Measurements from ENCODE around the gene SLC29A2. TPM values are rescaled to one million over a fixed set of nuclear protein-coding genes. Genes with fewer than 3 reads are reported as not detected.
A peak's percentile ranks its signal among the peaks of the same experiment; 100 is the strongest.

Gene SLC29A2
- total RNA-seq, 1 experiment from 2014 or later = 39.7 TPM

- peak; percentile 45 for ATAC-seq
Measured at GRCh38 chr11:66335531-66336233, 35.9 kb downstream of the SLC29A2 start.

GRCh38 chr11:66334605-66335442 lies 36.7 kb downstream of the SLC29A2 start:
- peak overlapping the region; percentile 89 for H3K27ac ChIP-seq (ENCODE audit: low read depth, low read length)
- BruUV-seq (replicated peaks) = no TSS peak
- POLR2A ChIA-PET = interaction anchor here (0.8 to 2.3 kb wide), 3 partner anchors 10 to 145 kb away, joined by 3 to 16 read pairs (median 7); partner anchors contain the start of genes BRMS1 and DPP3
- TF ChIP-seq, protein P1, sequence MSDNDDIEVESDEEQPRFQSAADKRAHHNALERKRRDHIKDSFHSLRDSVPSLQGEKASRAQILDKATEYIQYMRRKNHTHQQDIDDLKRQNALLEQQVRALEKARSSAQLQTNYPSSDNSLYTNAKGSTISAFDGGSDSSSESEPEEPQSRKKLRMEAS (IDR thresholded peaks at IDR 0.05) = no peak
- TF ChIP-seq, protein P2, sequence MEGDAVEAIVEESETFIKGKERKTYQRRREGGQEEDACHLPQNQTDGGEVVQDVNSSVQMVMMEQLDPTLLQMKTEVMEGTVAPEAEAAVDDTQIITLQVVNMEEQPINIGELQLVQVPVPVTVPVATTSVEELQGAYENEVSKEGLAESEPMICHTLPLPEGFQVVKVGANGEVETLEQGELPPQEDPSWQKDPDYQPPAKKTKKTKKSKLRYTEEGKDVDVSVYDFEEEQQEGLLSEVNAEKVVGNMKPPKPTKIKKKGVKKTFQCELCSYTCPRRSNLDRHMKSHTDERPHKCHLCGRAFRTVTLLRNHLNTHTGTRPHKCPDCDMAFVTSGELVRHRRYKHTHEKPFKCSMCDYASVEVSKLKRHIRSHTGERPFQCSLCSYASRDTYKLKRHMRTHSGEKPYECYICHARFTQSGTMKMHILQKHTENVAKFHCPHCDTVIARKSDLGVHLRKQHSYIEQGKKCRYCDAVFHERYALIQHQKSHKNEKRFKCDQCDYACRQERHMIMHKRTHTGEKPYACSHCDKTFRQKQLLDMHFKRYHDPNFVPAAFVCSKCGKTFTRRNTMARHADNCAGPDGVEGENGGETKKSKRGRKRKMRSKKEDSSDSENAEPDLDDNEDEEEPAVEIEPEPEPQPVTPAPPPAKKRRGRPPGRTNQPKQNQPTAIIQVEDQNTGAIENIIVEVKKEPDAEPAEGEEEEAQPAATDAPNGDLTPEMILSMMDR (IDR thresholded peaks at IDR 0.05 in 2 of 3, conservative IDR thresholded peaks at IDR 0.05 in 1 of 3; ENCODE audit: borderline replicate concordance in 1 of 3, insufficient read depth in 1 of 3, low read depth in 2 of 3, low read length in 2 of 3) = no peak
- TF ChIP-seq ZFX (IDR thresholded peaks at IDR 0.05) = no peak
- TF ChIP-seq ZNF274 (IDR thresholded peaks at IDR 0.05; ENCODE audit: low read depth, low read length) = no peak
- no peak for TF ChIP-seq EGR1 (IDR thresholded peaks at IDR 0.05; ENCODE audit: low read depth)
- TF ChIP-seq ZBTB33 (IDR thresholded peaks at IDR 0.05; ENCODE audit: extremely low read depth, insufficient replicate concordance, low read length) = no peak
- TF ChIP-seq CEBPB (IDR thresholded peaks at IDR 0.05; ENCODE audit: low read depth) = no peak
- TF ChIP-seq YY1 (IDR thresholded peaks at IDR 0.05; ENCODE audit: extremely low read depth, insufficient replicate concordance, low read depth, low read length) = no peak
- no peak for TF ChIP-seq CBX3 (IDR thresholded peaks at IDR 0.05; ENCODE audit: low read depth)
- no peak for TF ChIP-seq POLR2AphosphoS5 (IDR thresholded peaks at IDR 0.05; ENCODE audit: low read depth, low read length)

More at GRCh38 chr11:66335531-66336233, 35.9 kb downstream of the SLC29A2 start:
- Histone ChIP-seq H3K4me3 (replicated peaks in 1 of 2; ENCODE audit: low read depth in 1 of 2, low read length in 2 of 2) (peak overlapping the region; percentile 70 to 77), H3K9me2 (ENCODE audit: insufficient read depth) (no peaks in the 10 kb centered on the region), H3K27me3 (ENCODE audit: insufficient read depth, low read length) (no peaks in the 10 kb centered on the region), H3K79me2 (ENCODE audit: insufficient read depth, low read length) (peaks cover 16% of the 10 kb centered on the region; the same call in 1 of the 2 replicates), H2AFZ (ENCODE audit: low read depth, low read length, poor library complexity, severe bottlenecking) (no peak overlapping the region), H4K20me1 (ENCODE audit: insufficient read depth) (no peaks in the 10 kb centered on the region), H3K27ac (ENCODE audit: low read depth, low read length) (peak overlapping the region; percentile 89), H3K4me2 (ENCODE audit: low read length) (peak overlapping the region; percentile 95), H3K36me3 (ENCODE audit: control insufficient read depth in 1 of 2, insufficient read depth in 2 of 2, low read length in 2 of 2) (peaks cover 8 to 20% of the 10 kb centered on the region in 2 experiments; a peak in 3 of 4 replicates), H3K9ac (ENCODE audit: low read length) (peak overlapping the region; percentile 95), H3K9me3 (ENCODE audit: control insufficient read depth in 1 of 2, insufficient read depth in 1 of 2, low read depth in 1 of 2, low read length in 2 of 2) (no peaks in the 10 kb centered on the region), H3K4me1 (ENCODE audit: control insufficient read depth in 1 of 2, insufficient read depth in 2 of 2, low read length in 2 of 2) (peaks cover 16 to 36% of the 10 kb centered on the region in 2 experiments)
- BruUV-seq (replicated peaks) = TSS peak; percentile 14
- ChIA-PET RAD21 (ENCODE audit: low non-redundant PET in 1 of 2, low total read pairs in 2 of 2, uncharacterized antibody in 2 of 2, unreplicated experiment in 2 of 2) (interaction anchor here (2.0 to 2.2 kb wide), 2 partner anchors 24 kb away, joined by 12 to 17 read pairs; no protein-coding TSS in a partner anchor), POLR2A (interaction anchor here (0.8 to 2.3 kb wide), 3 partner anchors 9 to 145 kb away, joined by 3 to 16 read pairs (median 7); partner anchors contain the start of genes BRMS1 and DPP3), CTCF (interaction anchor here (0.8 to 2.6 kb wide), 4 partner anchors 15 to 53 kb away, joined by 3 to 19 read pairs (median 6); partner anchors contain the start of gene YIF1A)
- TF ChIP-seq CEBPB (IDR thresholded peaks at IDR 0.05; ENCODE audit: low read depth) = no peak
- peak; percentile 70; the same call in 1 of the 2 replicates for TF ChIP-seq ZFX (IDR thresholded peaks at IDR 0.05)
- no peak for DNase-seq (ENCODE audit: low read depth, low spot score)
- intact Hi-C loops (cut with micrococcal nuclease) = loop anchor here (1.0 to 2.0 kb wide), 2 partner anchors 23 to 113 kb away; no protein-coding TSS in a partner anchor

More at GRCh38 chr11:66334605-66335442, 36.7 kb downstream of the SLC29A2 start:
- DNase-seq (ENCODE audit: low read depth, low spot score) (no peak), ATAC-seq (no peak)
- Histone ChIP-seq H3K4me3 (replicated peaks in 1 of 2; ENCODE audit: low read depth in 1 of 2, low read length in 2 of 2) (peak overlapping the region; percentile 70 to 77), H2AFZ (ENCODE audit: low read depth, low read length, poor library complexity, severe bottlenecking) (no peak overlapping the region), H3K4me1 (ENCODE audit: control insufficient read depth in 1 of 2, insufficient read depth in 2 of 2, low read length in 2 of 2) (peaks cover 16 to 42% of the 10 kb centered on the region in 2 experiments), H4K20me1 (ENCODE audit: insufficient read depth) (no peaks in the 10 kb centered on the region), H3K27me3 (ENCODE audit: insufficient read depth, low read length) (no peaks in the 10 kb centered on the region), H3K36me3 (ENCODE audit: control insufficient read depth in 1 of 2, insufficient read depth in 2 of 2, low read length in 2 of 2) (peaks cover 3 to 16% of the 10 kb centered on the region in 2 experiments; a peak in 3 of 4 replicates), H3K9me2 (ENCODE audit: insufficient read depth) (no peaks in the 10 kb centered on the region), H3K4me2 (ENCODE audit: low read length) (peak overlapping the region; percentile 95), H3K9ac (ENCODE audit: low read length) (peak overlapping the region; percentile 95), H3K79me2 (ENCODE audit: insufficient read depth, low read length) (peaks cover 16% of the 10 kb centered on the region; the same call in 1 of the 2 replicates), H3K9me3 (ENCODE audit: control insufficient read depth in 1 of 2, insufficient read depth in 1 of 2, low read depth in 1 of 2, low read length in 2 of 2) (no peaks in the 10 kb centered on the region)
- intact Hi-C loops (cut with micrococcal nuclease) = no loop called here
- RAD21 ChIA-PET (ENCODE audit: low non-redundant PET in 1 of 2, low total read pairs in 2 of 2, uncharacterized antibody in 2 of 2, unreplicated experiment in 2 of 2) = interaction anchor here (2.0 to 2.2 kb wide), 2 partner anchors 23 kb away, joined by 12 to 17 read pairs; no protein-coding TSS in a partner anchor
- CTCF ChIA-PET = interaction anchor here (1.7 to 2.6 kb wide), 2 partner anchors 23 to 54 kb away, joined by 6 to 19 read pairs; no protein-coding TSS in a partner anchor

All from HCT116 (cell line).